ENCODE data around the gene RNPEPL1.

DNA sequence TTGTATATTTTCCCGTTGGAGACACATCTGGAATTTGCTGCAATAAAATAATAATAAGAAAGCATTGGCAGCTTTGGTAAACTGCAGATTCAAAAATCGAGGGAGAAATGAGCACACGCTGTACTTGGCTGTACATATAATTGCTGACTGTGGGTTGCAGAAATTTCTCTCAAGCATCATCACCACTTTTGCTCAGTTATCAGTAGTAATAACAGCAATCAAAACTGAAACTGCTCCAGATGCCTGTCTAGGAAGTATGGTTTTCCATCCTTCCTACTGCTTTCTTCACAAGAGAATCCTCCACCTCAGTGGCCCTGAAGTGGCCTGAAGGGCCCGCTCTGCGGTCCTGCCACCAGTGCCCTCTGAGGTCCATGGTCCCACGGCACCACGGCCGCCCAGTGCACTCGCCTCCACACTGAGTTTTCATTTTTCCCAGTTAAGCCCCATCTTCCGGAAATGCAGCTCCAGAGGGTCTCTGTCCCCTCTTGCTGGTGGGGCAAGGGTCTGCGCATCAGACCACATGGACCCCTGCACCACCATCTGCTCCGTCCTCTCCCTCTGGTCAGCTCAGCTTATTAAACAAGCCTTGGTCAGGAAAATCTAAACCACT, 4.2 kb upstream of the RNPEPL1 start:
- TF ChIP-seq CTCF (IDR thresholded peaks at IDR 0.05): no peak
- no peak for TF ChIP-seq POLR2A (IDR thresholded peaks at IDR 0.05)

All from adrenal gland (tissue), 5 donors.